GM23338 (cell line): Measurements from ENCODE around the gene EP400. TPM values are rescaled to one million over a fixed set of nuclear protein-coding genes. Genes with fewer than 3 reads are reported as not detected.

Source experiments
- ATAC-seq: fragments of 200-7000 bp; cut with Tn5 transposase; 3 replicates; pipeline ENCODE4 v1.9.1; 2020
- DNase-seq: peaks from one replicate; pipeline ENCODE4 v3.0.0-alpha.2; 2015; ENCODE audit warnings: low spot score
- H2AFZ ChIP-seq: fragments of 200-600 bp; sonication (generic); 2 replicates; pipeline ENCODE4 v1.8.0; 2016; ENCODE audit warnings: antibody characterized with exemption, mild to moderate bottlenecking, moderate library complexity
- H3F3A ChIP-seq: fragments of 200-600 bp; sonication (generic); replicated peaks from 2 replicates; pipeline ENCODE4 v1.8.0; 2017; ENCODE audit warnings: antibody characterized with exemption, mixed run types, low read depth
- H3K27ac ChIP-seq: fragments of 200-600 bp; sonication (generic); 2 replicates; pipeline ENCODE4 v1.6.1; 2016; ENCODE audit warnings: low read depth
- H3K27me3 ChIP-seq: fragments of 200-600 bp; sonication (generic); 2 replicates; pipeline ENCODE4 v1.8.0; 2016; ENCODE audit warnings: mild to moderate bottlenecking, mixed run types, moderate library complexity; ENCODE audit not compliant: insufficient read depth
- H3K36me3 ChIP-seq: fragments of 200-600 bp; sonication (generic); 2 replicates; pipeline ENCODE4 v1.8.0; 2016; ENCODE audit warnings: mild to moderate bottlenecking; ENCODE audit not compliant: insufficient read depth
- H3K4me1 ChIP-seq: fragments of 200-600 bp; sonication (generic); 2 replicates; pipeline ENCODE4 v1.8.0; 2016; ENCODE audit warnings: mild to moderate bottlenecking, moderate library complexity; ENCODE audit not compliant: insufficient read depth
- H3K4me2 ChIP-seq: fragments of 200-600 bp; sonication (generic); 2 replicates; pipeline ENCODE4 v1.7.1; 2017; ENCODE audit warnings: mixed run types
- H3K4me3 ChIP-seq: fragments of 200-600 bp; sonication (generic); 2 replicates; pipeline ENCODE4 v1.6.1; 2016; ENCODE audit warnings: mixed run types
- H3K79me2 ChIP-seq: fragments of 200-600 bp; sonication (generic); replicated peaks from 2 replicates; pipeline ENCODE4 v1.8.0; 2017; ENCODE audit warnings: mild to moderate bottlenecking; ENCODE audit not compliant: insufficient read depth
- H3K9me2 ChIP-seq: fragments of 200-600 bp; sonication (generic); 2 replicates; pipeline ENCODE4 v1.8.0; 2017; ENCODE audit not compliant: insufficient read depth
- H4K20me1 ChIP-seq: fragments of 200-600 bp; sonication (generic); replicated peaks from 2 replicates; pipeline ENCODE4 v1.8.0; 2017; ENCODE audit warnings: mild to moderate bottlenecking; ENCODE audit not compliant: insufficient read depth
- H3K27ac Mint-ChIP-seq: 2 replicates; pipeline ENCODE4 v1.8.0; 2020; ENCODE audit warnings: inconsistent platforms, mild to moderate bottlenecking, moderate library complexity, mixed read lengths
- H3K27me3 Mint-ChIP-seq: 3 replicates; pipeline ENCODE4 v1.8.0; 2022; ENCODE audit warnings: low read depth, mild to moderate bottlenecking, moderate library complexity, mixed read lengths, inconsistent platforms; ENCODE audit not compliant: insufficient read depth, poor library complexity
- H3K36me3 Mint-ChIP-seq: 3 replicates; pipeline ENCODE4 v1.8.0; 2021; ENCODE audit warnings: low read depth, mild to moderate bottlenecking, inconsistent platforms, moderate library complexity, mixed read lengths
- H3K4me1 Mint-ChIP-seq: 3 replicates; pipeline ENCODE4 v1.8.0; 2020; ENCODE audit warnings: mild to moderate bottlenecking, inconsistent platforms, mixed read lengths
- H3K4me3 Mint-ChIP-seq: 3 replicates; pipeline ENCODE4 v1.8.0; 2021; ENCODE audit warnings: moderate library complexity, mild to moderate bottlenecking, inconsistent platforms, mixed read lengths
- H3K9me3 Mint-ChIP-seq: 3 replicates; pipeline ENCODE4 v1.8.0; 2020; ENCODE audit warnings: moderate library complexity, mild to moderate bottlenecking, inconsistent platforms, mixed read lengths
- CREB1 ChIP-seq: fragments of 250-450 bp; sonication (Bioruptor Pico); IDR thresholded peaks from 2 replicates; pipeline ENCODE4 v1.5.0; 2020; ENCODE audit warnings: low read depth, mild to moderate bottlenecking, moderate library complexity
- CTCF ChIP-seq, 2 experiments: fragments of 200-600 bp in 1 of 2; sonication (generic) in 1 of 2; conservative IDR thresholded peaks; 2 replicates each; pipeline versions ENCODE4 v1.5.1 to v1.6.1; 2016 to 2017; ENCODE audit warnings: antibody characterized with exemption in 2 of 2, low read depth in 2 of 2, mild to moderate bottlenecking in 2 of 2, moderate library complexity in 1 of 2
- EZH2 ChIP-seq: fragments of 200-600 bp; sonication (generic); IDR thresholded peaks from one replicate; pipeline ENCODE4 v1.8.0; 2017; ENCODE audit warnings: antibody characterized with exemption, mild to moderate bottlenecking, low read depth; ENCODE audit not compliant: unreplicated experiment
- EZH2phosphoT487 ChIP-seq: fragments of 200-600 bp; sonication (generic); IDR thresholded peaks from one replicate; pipeline ENCODE4 v1.8.1; 2018; ENCODE audit warnings: antibody characterized with exemption; ENCODE audit not compliant: unreplicated experiment
- NANOG ChIP-seq: IDR thresholded peaks from 2 replicates; pipeline ENCODE4 v1.6.1; 2016; ENCODE audit warnings: antibody characterized with exemption, borderline replicate concordance
- STAT1 ChIP-seq: IDR thresholded peaks from one replicate; pipeline ENCODE4 v1.6.1; 2016; ENCODE audit warnings: antibody characterized with exemption; ENCODE audit not compliant: unreplicated experiment
- ZNF114 ChIP-seq: fragments of 250-450 bp; sonication (Bioruptor Pico); IDR thresholded peaks from 2 replicates; pipeline ENCODE4 v1.5.0; 2020; ENCODE audit warnings: mild to moderate bottlenecking, moderate library complexity
- ZNF462 ChIP-seq: fragments of 250-450 bp; sonication (Bioruptor Pico); IDR thresholded peaks from 2 replicates; pipeline ENCODE4 v1.5.0; 2020; ENCODE audit warnings: mild to moderate bottlenecking, moderate library complexity
- polyA plus RNA-seq: library from polyadenylated mRNA; unstranded; fragments of >200 nt; fragmentation: Nextera tagmentation; extraction: Ambion mirVana; gene quantifications from 2 replicates; pipeline ENCODE4 v1.2.1, GENCODE V29; 2016
- total RNA-seq: library from RNA; depleted of rRNA; stranded (reverse); fragments of >200 nt; shearing (Covaris generic); gene quantifications from 2 replicates; pipeline ENCODE4 v1.2.3, GENCODE V29; 2014
- TF ChIP-seq, protein P1 (sequence below): IDR thresholded peaks from 2 replicates; pipeline ENCODE4 v1.6.1; 2016; ENCODE audit warnings: antibody characterized with exemption

The EP400 gene
- total and polyA plus RNA-seq, 2 experiments from 2014 or later = 26.3 to 57.2 TPM

DNA sequence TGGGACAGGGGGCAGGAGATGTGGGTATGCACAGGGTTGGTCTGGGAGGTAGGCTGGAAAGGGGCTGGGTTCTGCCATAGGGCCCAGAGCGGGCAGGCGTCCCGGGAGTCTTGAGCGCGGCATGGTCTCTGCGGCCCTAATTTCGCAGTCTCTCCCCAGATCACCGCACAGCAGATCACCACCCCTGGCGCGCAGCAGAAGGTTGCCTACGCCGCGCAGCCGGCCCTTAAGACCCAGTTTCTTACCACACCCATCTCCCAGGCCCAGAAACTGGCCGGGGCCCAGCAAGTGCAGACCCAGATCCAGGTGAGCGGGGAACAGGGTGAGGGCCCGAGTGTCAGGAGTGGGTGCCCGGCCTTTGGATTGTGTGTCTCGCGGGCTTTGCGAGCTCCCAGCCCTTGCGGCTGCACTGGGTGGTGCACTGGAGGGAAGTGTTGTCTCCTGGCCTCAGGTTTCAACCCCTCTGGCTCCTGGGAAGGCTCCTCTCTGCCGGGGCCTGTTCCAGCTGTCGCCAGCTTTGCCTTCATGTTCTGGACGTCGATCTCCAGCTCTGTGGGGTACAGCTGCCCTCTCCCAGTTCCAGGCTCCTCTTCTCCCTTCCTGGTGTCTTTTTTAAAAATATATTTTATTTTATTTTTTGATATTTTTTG, 119.7 kb downstream of the EP400 start:
- no peaks in the 10 kb centered on the region for H3K9me3 Mint-ChIP-seq
- TF ChIP-seq CTCF (conservative IDR thresholded peaks at IDR 0.05; ENCODE audit: low read depth in 2 of 2) = no peak
- no peak for TF ChIP-seq CREB1 (CRISPR knock-in tag)
- TF ChIP-seq, protein P1, sequence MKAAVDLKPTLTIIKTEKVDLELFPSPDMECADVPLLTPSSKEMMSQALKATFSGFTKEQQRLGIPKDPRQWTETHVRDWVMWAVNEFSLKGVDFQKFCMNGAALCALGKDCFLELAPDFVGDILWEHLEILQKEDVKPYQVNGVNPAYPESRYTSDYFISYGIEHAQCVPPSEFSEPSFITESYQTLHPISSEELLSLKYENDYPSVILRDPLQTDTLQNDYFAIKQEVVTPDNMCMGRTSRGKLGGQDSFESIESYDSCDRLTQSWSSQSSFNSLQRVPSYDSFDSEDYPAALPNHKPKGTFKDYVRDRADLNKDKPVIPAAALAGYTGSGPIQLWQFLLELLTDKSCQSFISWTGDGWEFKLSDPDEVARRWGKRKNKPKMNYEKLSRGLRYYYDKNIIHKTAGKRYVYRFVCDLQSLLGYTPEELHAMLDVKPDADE = no peak
- no peak for TF ChIP-seq EZH2phosphoT487
- TF ChIP-seq STAT1 = no peak
- TF ChIP-seq ZNF114 (CRISPR knock-in tag) = no peak
- no peak for TF ChIP-seq NANOG
- TF ChIP-seq ZNF462 = no peak
- TF ChIP-seq EZH2 = no peak
- 0 out of 2 replicates have a peak, but pooled peaks cover 3% of the 10 kb centered on the region for H3F3A ChIP-seq
- peaks cover 54% of the 10 kb centered on the region for H3K36me3 Mint-ChIP-seq
- ATAC-seq = no peak
- H2AFZ ChIP-seq = no peak overlapping the region
- H3K4me1 Mint-ChIP-seq = no peaks in the 10 kb centered on the region; the same call in 2 of the 3 replicates
- H3K27ac Mint-ChIP-seq = no peak overlapping the region
- peaks cover 14% of the 10 kb centered on the region for H3K36me3 ChIP-seq
- H3K4me2 ChIP-seq = no peak overlapping the region
- no peaks in the 10 kb centered on the region for H3K9me2 ChIP-seq
- H3K4me3 Mint-ChIP-seq = no peak overlapping the region
- no peaks in the 10 kb centered on the region for H3K79me2 ChIP-seq
- peaks cover 6% of the 10 kb centered on the region for H3K27me3 Mint-ChIP-seq
- no peak overlapping the region for H3K4me3 ChIP-seq
- H4K20me1 ChIP-seq = no peaks in the 10 kb centered on the region
- H3K27me3 ChIP-seq = no peaks in the 10 kb centered on the region
- H3K4me1 ChIP-seq = no peaks in the 10 kb centered on the region
- DNase-seq = no peak
- H3K27ac ChIP-seq = no peak overlapping the region
